ENCODE measurements around the gene TP53AIP1. TPM values are rescaled to one million over a fixed set of nuclear protein-coding genes. Genes with fewer than 3 reads are reported as not detected.

TP53AIP1 gene
- total and polyA plus RNA-seq, 2 of the 8 experiments (the other 6 are each of a cell fraction or from before 2014, with no cell fraction given) = 0.03 TPM; not detected in 1

- Histone ChIP-seq H2AK5ac (ENCODE audit: low read depth, low read length) (no peak overlapping the region), H2BK15ac (ENCODE audit: low read length) (no peak overlapping the region), H3K27me3 (replicated peaks in 1 of 4; ENCODE audit: control insufficient read depth in 3 of 4, extremely low read depth in 1 of 4, insufficient read depth in 3 of 4, low read length in 3 of 4) (peaks cover 0 to 28% (median 19%) of the 10 kb centered on the region in 4 experiments; a peak in 6 of 7 replicates), H2BK120ac (replicated peaks; ENCODE audit: low read depth, low read length) (no peak overlapping the region), H2BK12ac (ENCODE audit: low read depth, low read length) (no peak overlapping the region), H3K18ac (ENCODE audit: extremely low read depth, low read length) (no peak overlapping the region), H3K79me1 (ENCODE audit: low read depth, low read length) (no peaks in the 10 kb centered on the region), H2AFZ (ENCODE audit: low read length) (no peak overlapping the region), H2BK5ac (ENCODE audit: low read depth, low read length) (no peak overlapping the region), H3K14ac (ENCODE audit: insufficient read length) (no peak overlapping the region), H3K9ac (replicated peaks in 1 of 4; ENCODE audit: extremely low read depth in 1 of 4, low read depth in 3 of 4, low read length in 3 of 4) (no peak overlapping the region), H2BK20ac (ENCODE audit: low read length) (no peak overlapping the region), H3K4me3 (ENCODE audit: extremely low read depth in 1 of 4, insufficient read depth in 2 of 4, low read depth in 3 of 4, low read length in 4 of 4) (no peak overlapping the region), H3K4me1 (replicated peaks in 1 of 4; ENCODE audit: control insufficient read depth in 3 of 4, insufficient read depth in 4 of 4, low read length in 3 of 4) (peaks cover 0 to 21% (median 14%) of the 10 kb centered on the region in 4 experiments; a peak in 6 of 7 replicates), H3K4me2 (ENCODE audit: insufficient read depth in 1 of 2, low read depth in 2 of 2, low read length in 2 of 2) (no peak overlapping the region), H4K20me1 (replicated peaks in 1 of 2; ENCODE audit: control insufficient read depth in 1 of 2, insufficient read depth in 2 of 2, low read length in 2 of 2) (no peaks in the 10 kb centered on the region), H4K5ac (ENCODE audit: insufficient read length, low read depth, low read length) (no peak overlapping the region), H3K79me2 (ENCODE audit: control insufficient read depth in 1 of 2, insufficient read depth in 2 of 2, low read length in 2 of 2) (no peaks in the 10 kb centered on the region), H3K27ac (ENCODE audit: low read depth, low read length) (no peak overlapping the region), H4K91ac (replicated peaks; ENCODE audit: insufficient read length, low read length) (no peak overlapping the region), H3K23me2 (ENCODE audit: low read depth, low read length) (no peaks in the 10 kb centered on the region), H4K8ac (ENCODE audit: extremely low read depth, insufficient read depth, low read length) (no peak overlapping the region), H3K36me3 (ENCODE audit: control insufficient read depth in 2 of 4, insufficient read depth in 4 of 4, low read length in 3 of 4) (no peaks in the 10 kb centered on the region), H3K56ac (replicated peaks; ENCODE audit: insufficient read length, low read depth, low read length) (no peak overlapping the region), H3K9me3 (ENCODE audit: insufficient read depth in 2 of 2, low read depth in 1 of 2, low read length in 1 of 2) (peaks cover 0 to 2% of the 10 kb centered on the region in 2 experiments; a peak in 1 of 4 replicates), H3K4ac (replicated peaks; ENCODE audit: insufficient read length, low read depth, low read length) (no peak overlapping the region), H3K23ac (ENCODE audit: insufficient read length) (no peak overlapping the region)
- ChIA-PET CTCF (ENCODE audit: partially characterized antibody) (interaction anchor here (1.4 to 14.7 kb wide), 6 partner anchors 9 to 53 kb away, joined by 3 to 243 read pairs (median 58); partner anchors contain the start of gene KCNJ5), POLR2A (ENCODE audit: partially characterized antibody) (no interaction called here)
- WGBS, 2 experiments (ENCODE audit: extremely low coverage in 1 of 2, insufficient coverage in 1 of 2, insufficient read length in 1 of 2, insufficient replicate concordance in 2 of 2, low coverage in 1 of 2, low lambda C conversion rate in 2 of 2, missing lambda C conversion rate in 1 of 2) = 90% methylated on average over 7 of the region's 7 CpGs; no CpG with 5 or more reads in 1 of the 2 experiments
- no peak for FAIRE-seq
- TF ChIP-seq KDM5A (IDR thresholded peaks at IDR 0.05; ENCODE audit: low read length) (no peak), PHF8 (conservative IDR thresholded peaks at IDR 0.05; ENCODE audit: low read depth, low read length) (no peak), EP300 (IDR thresholded peaks at IDR 0.05; ENCODE audit: borderline replicate concordance in 1 of 2, low read depth in 2 of 2, low read length in 2 of 2) (no peak)
- DNase-seq (ENCODE audit: low read depth in 1 of 2, low spot score in 2 of 2) = no peak
Measured at GRCh38 chr11:128934351-128934750, 8.3 kb downstream of the TP53AIP1 start.

All from H1 (cell line).